ENCODE measurements around the gene DDX3Y. TPM values are rescaled to one million over a fixed set of nuclear protein-coding genes. Genes with fewer than 3 reads are reported as not detected.
A peak's percentile ranks its signal among the peaks of the same experiment; 100 is the strongest.

The DDX3Y gene
- 96.9 and 123 TPM in 2 replicates for total RNA-seq (2014; rRNA removed; shearing (Covaris generic))
- 257 and 407 TPM in 2 replicates for polyA plus RNA-seq (2014; cell fraction: nucleus; rRNA removed)

DNA sequence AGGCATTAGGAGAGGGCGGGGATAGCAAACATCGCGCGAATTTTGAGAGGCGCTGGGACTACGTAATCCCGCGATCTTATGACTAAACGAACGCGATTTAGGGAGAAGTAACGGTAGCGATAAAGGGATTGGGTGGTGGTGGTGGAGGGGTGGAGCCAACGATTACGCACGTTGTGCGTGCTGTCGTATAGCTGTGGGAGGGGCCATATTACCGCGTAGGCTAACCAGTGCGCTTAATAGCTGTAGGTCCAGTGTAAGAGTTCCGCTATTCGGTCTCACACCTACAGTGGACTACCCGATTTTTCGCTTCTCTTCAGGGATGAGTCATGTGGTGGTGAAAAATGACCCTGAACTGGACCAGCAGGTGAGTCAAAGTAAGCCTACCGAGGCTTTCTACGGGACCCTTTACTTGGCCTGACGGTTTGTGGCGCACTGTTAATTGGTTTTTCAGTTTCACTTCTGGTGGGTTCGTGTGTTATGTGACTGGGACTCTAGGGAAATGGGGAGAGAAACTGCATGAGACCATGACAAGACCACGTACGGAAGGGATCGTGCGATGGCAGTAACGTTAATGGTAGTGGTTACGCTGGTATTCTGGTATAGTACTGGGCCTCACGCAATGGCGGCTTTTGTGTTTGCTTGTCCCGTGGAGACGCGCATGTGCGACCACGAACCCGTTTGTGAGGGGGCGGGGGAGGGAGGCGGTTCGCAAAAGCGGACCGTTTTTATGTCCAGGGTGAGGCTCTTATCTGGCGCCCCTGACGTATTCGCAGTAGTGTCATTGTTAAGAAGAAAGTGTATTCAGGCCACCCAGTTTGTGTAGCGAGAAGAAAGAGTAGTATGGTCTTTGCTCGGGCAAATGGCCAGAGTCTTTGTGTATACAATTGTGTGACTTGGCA, at the start of gene DDX3Y:
Gene DDX3Y (plus strand): TSS at position 251 of the 899 bp plus-strand sequence. CDS start 69 bp downstream, at position 320.
- peak; percentile 95 for DNase-seq (ENCODE audit: extremely low read depth, low read depth)

- no peak for DNase-seq (ENCODE audit: extremely low read depth, low read depth)
These were observed 48.8 kb upstream of the DDX3Y start for GRCh38 chrY:12855791-12856275.

- DNase-seq (ENCODE audit: extremely low read depth, low read depth) = no peak
These were observed 36.7 kb upstream of the DDX3Y start for GRCh38 chrY:12867960-12868359.

- no peak for DNase-seq (ENCODE audit: extremely low read depth, low read depth)
These were observed 7.7 kb upstream of the DDX3Y start for GRCh38 chrY:12896973-12897372.

GRCh38 chrY:12898604-12899003, 6.1 kb upstream of the DDX3Y start:
- DNase-seq (ENCODE audit: extremely low read depth, low read depth) = no peak

DNA sequence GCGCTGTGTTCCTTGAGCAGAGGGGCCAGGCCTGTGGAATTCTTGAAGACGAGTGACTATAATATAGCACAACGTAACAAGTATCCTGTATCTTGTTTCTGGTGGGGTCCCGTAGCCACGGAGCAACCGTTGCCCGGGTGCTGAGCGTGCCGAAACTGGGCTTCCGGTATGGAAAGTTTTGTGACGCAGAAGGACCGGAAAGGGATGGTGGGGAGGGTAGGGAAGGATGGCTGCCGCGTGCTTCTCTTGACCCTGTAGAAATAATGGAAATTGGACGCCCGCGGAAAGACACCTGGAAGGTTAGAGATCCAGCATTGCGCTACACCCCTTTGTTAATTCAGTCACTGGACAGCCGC, 827 bp downstream of the DDX3Y start:
- DNase-seq (ENCODE audit: extremely low read depth, low read depth) = peak; percentile 65

- no peak for DNase-seq (ENCODE audit: extremely low read depth, low read depth)
These were observed 1.2 kb downstream of the DDX3Y start for GRCh38 chrY:12905895-12906294.

- DNase-seq (ENCODE audit: extremely low read depth, low read depth) = no peak
These were observed 8.9 kb downstream of the DDX3Y start for GRCh38 chrY:12913541-12913940.

DNA sequence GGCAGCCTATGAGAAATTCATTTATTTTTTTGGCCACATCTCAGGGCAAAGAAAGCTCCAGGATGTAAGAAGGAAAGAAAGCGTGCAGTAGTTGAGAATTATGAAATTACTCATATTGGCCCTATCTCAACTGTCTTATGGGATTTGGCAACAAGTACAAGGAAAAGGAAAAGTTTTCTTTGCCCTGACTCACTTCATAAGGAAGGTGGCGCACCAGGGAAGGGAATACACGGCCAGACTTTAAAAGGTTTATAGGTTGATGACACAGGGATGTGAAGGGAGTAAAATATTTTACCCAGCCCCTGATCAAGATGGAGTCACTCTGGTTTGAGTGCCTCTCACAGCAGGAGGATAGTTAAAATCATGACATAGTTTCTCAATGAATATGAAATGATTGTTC, 23.4 kb downstream of the DDX3Y start:
- no peak for DNase-seq (ENCODE audit: extremely low read depth, low read depth)

DNA sequence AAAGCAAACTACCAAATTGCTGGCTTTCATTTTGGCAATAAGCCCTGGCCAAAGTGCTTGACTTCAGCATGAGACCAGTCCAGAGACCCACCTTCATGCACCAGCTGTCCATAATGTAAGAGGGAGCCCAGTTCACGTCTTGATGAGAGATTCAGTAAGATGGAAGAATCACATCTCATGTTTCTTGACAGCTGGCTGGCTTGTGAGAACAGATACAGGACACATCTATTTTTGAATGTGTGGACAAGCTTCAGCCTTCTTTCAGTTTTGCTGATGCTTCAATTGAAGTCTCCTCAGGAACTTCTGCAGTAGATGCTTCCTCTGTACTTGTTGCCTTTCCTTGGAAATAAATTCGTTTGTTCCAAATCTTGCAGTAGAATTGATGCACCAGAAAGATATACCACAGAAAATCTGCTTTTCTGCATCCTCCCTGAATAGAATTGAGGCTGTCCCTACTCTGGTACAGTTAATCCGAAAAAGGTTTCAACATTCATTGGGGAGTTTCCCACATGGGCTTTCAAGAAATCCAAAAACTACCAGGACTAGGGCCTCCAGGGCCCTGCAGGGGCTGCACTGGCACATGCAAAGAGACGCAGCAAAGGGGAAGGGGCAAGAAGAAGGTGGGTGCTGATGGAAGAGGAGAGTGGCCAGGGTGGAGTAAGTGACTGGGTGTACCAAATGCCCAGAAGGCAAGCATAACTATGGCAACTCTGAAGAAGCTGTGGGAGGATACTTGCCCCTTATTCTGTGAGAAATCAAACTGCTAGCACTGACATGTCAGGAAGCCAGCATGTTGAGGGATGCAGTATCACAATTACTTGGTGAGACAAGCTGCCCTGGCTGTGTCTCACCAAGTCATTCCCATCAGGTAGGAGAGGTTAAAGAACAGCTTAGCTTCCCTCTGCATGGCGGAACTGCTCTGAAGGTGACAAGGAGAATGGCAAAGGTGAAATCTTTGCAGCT, 37.3 kb downstream of the DDX3Y start:
- no peak for DNase-seq (ENCODE audit: extremely low read depth, low read depth)

Other genes with a start within 250 kb of the DDX3Y start
- gene USP9Y, start 203.6 kb upstream of the DDX3Y start, total RNA-seq (2014; rRNA removed; shearing (Covaris generic)) = 10.8 and 11.5 TPM in 2 replicates

All from NCI-H460 (cell line).